Right cardiac atrium (tissue), 5 donors: ENCODE results near the gene GNAQ. TPM values are rescaled to one million over a fixed set of nuclear protein-coding genes. Genes with fewer than 3 reads are reported as not detected.

Source experiments
- ATAC-seq, 2 donors: fragments of 200-7000 bp; cut with Tn5 transposase; one replicate each; pipeline versions ENCODE4 v1.8.0 to v1.9.1; 2020; ENCODE audit warnings: moderate library complexity in 2 of 2, mild to moderate bottlenecking in 1 of 2
- DNase-seq, 3 donors: peaks; one replicate each; pipeline ENCODE4 v3.0.0-alpha.2; 2020
- H3K27ac ChIP-seq: one replicate; pipeline ENCODE4 v1.5.1; 2013; ENCODE audit warnings: mild to moderate bottlenecking, low read length, control low read depth, moderate library complexity
- H3K27me3 ChIP-seq: one replicate; pipeline ENCODE4 v1.6.1; 2013; ENCODE audit not compliant: control insufficient read depth, insufficient read depth
- H3K4me1 ChIP-seq: one replicate; pipeline ENCODE4 v1.6.1; 2013; ENCODE audit warnings: low read length; ENCODE audit not compliant: control insufficient read depth, insufficient read depth
- H3K4me3 ChIP-seq: one replicate; pipeline ENCODE4 v1.5.1; 2013; ENCODE audit warnings: low read length, control low read depth
- H3K9me3 ChIP-seq: one replicate; pipeline ENCODE4 v1.6.1; 2013; ENCODE audit warnings: low read length; ENCODE audit not compliant: control insufficient read depth
- WGBS: extraction: QIAGEN DNeasy Blood & Tissue Kit; methylation state at CpG from one replicate; pipeline ENCODE4 v1.1.7; 2013; 5-methylcytosine and 5-hydroxymethylcytosine counted together
- intact Hi-C, 4 donors: fragments of 100-400 bp; cut with DNase I; formaldehyde crosslinking; loops; one replicate each; pipeline versions ENCODE4 v1.11.0 to v1.14.0; 2022 to 2023
- polyA plus RNA-seq: library from polyadenylated mRNA; stranded (reverse); fragments of 200-250 nt; gene quantifications from one replicate; pipeline ENCODE4 v1.2.3, GENCODE V29; 2013
- total RNA-seq, 4 donors: library from RNA; stranded (reverse); fragmentation: NEBNext Ultra II Directional; extraction: Animal tissue kit (Norgen Biotek cat#: 25700); gene quantifications; one replicate each; pipeline ENCODE4 v1.2.1, GENCODE V29; 2021
- donor health status: healthy with polysubstance abuse.
- donor health status: DM: no; HTN: yes; CAD: no.
- donor health status: DM: no; HTN: no; CAD: no.
- donor health status: DM: no; HTN: yes; CAD: no; lungs with severe emphysema.
- donor health status: DM: yes; HTN: yes; CAD: no.

GNAQ gene
- total and polyA plus RNA-seq, 5 donors, result 6.0 to 18.1 (median 16.4) TPM

DNA sequence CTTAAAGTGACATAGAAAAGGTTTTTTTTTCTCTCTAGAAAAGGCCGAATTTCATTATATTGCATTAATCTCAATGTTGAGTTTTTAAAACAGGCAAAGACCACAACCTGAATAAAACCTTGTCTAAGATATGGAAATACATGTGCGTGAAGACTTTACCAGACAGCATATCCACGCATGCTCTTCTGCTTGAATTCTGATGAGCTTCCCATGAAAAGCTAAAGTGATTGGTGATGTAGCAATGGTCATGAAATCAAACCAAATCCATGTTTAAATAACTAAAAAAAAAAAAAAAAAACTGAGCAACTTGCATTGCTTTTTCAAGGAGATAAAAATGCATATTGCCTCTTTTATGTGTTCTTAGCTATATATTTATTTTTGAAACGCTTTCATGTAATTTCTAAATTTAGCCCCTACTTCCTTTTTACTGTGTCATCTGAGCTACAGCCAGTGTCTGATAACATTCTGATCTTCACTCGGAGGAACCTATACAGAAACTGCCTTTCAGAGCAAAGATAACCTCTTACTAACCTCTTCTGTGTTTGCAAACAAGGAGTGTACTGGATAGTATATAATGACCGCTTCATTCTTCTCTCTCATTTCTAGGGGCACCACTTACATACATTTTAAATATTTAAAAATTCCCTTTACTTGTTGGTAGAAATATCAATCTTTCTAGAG, 204.4 kb downstream of the GNAQ start:
- Histone ChIP-seq H3K27ac (no peak overlapping the region), H3K4me3 (no peak overlapping the region), H3K9me3 (no peaks in the 10 kb centered on the region), H3K4me1 (no peaks in the 10 kb centered on the region), H3K27me3 (no peaks in the 10 kb centered on the region)
- 59% methylated on average over 6 of the region's 6 CpGs for WGBS
- DNase-seq (no peak), ATAC-seq (no peak)
- intact Hi-C loops, result no loop called here

DNA sequence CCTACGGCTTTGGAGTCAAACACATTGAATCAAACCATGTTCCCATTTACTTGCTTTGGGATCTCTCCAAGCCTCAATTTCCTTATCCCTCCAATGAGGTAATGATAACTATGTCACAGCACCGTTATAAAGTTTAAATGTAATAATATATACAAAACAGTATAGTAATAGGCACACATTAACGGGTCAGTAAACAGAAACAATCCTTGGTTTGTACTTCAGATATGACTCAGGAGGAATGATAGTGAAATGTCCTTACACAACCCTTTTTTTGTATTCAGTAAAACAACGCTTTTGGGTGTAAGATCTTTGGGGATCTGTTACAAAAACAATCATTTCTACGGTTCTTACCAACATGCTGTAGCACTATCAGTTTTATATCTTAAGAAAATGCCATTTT, 205.0 kb downstream of the GNAQ start:
- Histone ChIP-seq H3K4me3 (no peak overlapping the region), H3K27me3 (no peaks in the 10 kb centered on the region), H3K27ac (no peak overlapping the region), H3K9me3 (no peaks in the 10 kb centered on the region), H3K4me1 (no peaks in the 10 kb centered on the region)
- ATAC-seq, result no peak
- intact Hi-C loops, result no loop called here
- WGBS, result 72% methylated on average over 5 of the region's 5 CpGs
- no peak for DNase-seq

DNA sequence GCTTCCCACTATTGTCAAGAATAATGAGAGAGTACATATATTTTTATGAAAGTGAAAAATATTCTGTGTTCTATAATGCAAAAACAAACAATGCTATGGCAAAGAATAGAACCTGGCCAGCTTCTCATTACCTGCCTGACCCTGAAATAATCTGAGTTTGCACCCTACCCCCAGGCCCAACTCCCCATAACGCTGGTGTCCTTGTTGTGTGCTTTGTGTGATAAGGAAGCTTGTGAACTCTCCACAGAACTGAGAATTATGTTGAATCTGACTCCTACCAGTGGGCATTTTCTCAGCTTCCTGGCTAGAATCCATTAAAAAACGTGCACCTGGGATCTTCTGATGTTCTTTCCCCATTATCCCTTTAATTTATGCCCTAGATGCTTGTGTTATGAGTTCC, 205.5 kb downstream of the GNAQ start:
- H3K9me3 ChIP-seq, result no peaks in the 10 kb centered on the region
- H3K27ac ChIP-seq, result no peak overlapping the region
- no peak for ATAC-seq
- no peak for DNase-seq
- H3K27me3 ChIP-seq, result no peaks in the 10 kb centered on the region
- WGBS, result 82% methylated on average over 2 of the region's 2 CpGs
- H3K4me3 ChIP-seq, result no peak overlapping the region
- H3K4me1 ChIP-seq, result no peaks in the 10 kb centered on the region
- intact Hi-C loops, result no loop called here

DNA sequence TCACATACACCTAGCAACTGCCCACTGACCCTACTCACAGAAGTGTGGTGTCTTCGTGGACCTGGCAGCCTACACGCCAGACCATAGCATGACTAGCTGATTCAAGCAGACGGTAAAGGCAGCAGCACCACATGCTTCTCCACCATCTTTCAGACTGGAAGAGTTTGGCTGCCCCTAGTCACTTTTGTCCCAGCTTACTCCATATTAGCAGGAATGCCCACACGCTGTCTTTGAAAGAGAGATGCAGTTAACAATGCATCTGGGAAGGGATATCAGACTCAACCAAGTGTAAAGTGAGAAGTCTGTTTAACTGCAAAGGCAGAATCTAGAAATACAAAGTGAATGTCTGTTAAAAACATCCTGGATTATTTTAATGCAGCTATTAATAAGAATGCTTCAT, 206.2 kb downstream of the GNAQ start:
- Histone ChIP-seq H3K27ac (no peak overlapping the region), H3K4me1 (no peaks in the 10 kb centered on the region), H3K4me3 (no peak overlapping the region), H3K27me3 (no peaks in the 10 kb centered on the region), H3K9me3 (no peaks in the 10 kb centered on the region)
- WGBS, result 98% methylated on average over 4 of the region's 4 CpGs
- intact Hi-C loops, result no loop called here
- DNase-seq, result no peak
- no peak for ATAC-seq

DNA sequence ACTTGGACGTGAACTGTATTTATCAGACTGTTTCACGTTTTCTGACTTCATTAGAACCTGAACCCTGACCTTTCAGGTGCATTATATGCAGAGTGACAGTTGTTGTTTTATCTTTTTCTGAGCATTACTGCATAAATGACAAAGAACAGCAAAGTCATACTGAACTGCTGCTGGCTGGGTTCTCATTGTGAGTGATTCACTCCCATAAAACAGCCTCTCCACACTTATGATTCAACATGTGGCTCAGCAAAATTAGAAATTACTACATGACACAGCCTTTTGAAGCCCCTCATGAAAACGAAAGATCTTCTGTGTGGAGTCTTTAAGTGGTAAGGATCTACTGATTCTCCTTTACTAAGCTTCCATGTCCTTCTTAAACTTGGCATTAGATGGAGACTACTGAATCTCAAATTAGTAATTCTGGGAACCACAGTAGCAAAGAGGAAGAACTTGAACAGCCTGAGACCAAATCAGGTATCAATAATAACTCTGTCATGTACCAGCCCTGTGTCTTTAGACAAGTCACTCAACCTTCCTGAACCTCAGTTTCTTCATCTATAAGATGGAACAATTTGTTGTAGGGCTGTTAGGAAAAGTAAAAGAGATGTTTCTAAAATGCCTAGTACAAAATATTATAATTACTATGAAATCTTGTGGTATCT, 211.2 kb downstream of the GNAQ start:
- no peak overlapping the region for H3K4me3 ChIP-seq
- 68% methylated on average over 3 of the region's 3 CpGs for WGBS
- no peak overlapping the region for H3K27ac ChIP-seq
- H3K27me3 ChIP-seq, result no peaks in the 10 kb centered on the region
- ATAC-seq, result peak in 1 of 2 donors; percentile 25
- H3K9me3 ChIP-seq, result no peaks in the 10 kb centered on the region
- intact Hi-C loops, result no loop called here
- DNase-seq, result no peak
- no peaks in the 10 kb centered on the region for H3K4me1 ChIP-seq

DNA sequence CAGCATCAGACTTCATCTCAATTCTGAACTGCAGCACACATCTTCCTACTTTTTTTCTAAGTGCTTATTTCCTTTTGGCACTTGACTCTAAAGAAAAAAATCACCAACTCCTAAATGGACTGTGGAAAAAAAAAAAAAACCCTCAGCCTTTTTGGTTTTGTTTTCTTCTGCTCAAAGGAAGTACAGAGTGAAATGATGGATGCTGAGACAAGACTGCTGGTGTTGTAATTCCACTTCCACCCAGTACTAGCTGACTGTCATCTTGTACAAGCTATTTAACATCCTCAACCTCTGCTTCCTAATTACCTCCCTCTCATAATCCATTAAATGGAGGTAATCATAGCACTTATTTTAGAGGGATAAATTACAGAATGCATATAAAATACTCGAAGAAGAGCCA, 212.0 kb downstream of the GNAQ start:
- WGBS, result 68% methylated on average over 1 of the region's 1 CpG
- no peak for DNase-seq
- no peaks in the 10 kb centered on the region for H3K9me3 ChIP-seq
- intact Hi-C loops, result loop anchor here in 1 of 4 donors (2.0 kb wide), 1 partner anchor 29 kb away; no protein-coding TSS in a partner anchor
- H3K4me3 ChIP-seq, result no peak overlapping the region
- no peaks in the 10 kb centered on the region for H3K4me1 ChIP-seq
- H3K27ac ChIP-seq, result peak overlapping the region; percentile 43
- ATAC-seq, result peak; percentile 64 to 86
- no peaks in the 10 kb centered on the region for H3K27me3 ChIP-seq

DNA sequence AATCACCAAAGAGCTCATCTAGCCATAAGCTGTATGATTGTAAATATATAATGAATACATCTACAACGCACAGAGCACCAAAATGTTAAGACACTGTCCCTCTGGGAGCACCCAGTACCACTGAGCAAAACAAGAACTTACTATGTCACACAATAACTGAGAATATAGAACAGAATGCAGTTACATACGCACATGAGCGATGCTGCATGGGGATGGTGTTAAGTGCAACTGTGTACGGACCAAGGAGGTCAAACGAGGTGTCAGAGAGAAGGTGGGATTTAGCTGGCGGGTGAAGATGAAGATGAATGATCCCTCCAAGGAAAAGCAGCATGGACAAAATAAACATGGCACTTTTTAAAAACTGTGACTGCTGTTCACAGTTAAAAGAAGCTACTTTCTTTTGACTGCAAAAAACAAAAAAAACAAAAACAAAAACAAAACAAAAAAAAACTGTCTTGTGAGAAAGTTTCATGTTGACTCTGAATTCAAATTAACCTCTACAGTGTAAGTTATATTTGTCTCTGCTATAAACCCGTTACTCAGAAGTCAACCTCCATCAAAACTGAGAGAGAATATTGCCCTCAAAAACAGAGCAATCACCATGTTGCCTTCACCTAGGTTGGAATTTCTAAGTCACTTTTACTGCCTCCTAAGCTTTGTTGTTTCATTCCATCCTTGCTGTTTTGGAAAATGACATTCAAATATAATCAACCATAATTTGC, 213.9 kb downstream of the GNAQ start:
- intact Hi-C loops, result loop anchor here in 1 of 4 donors (2.0 kb wide), 1 partner anchor 27 kb away; no protein-coding TSS in a partner anchor
- no peak overlapping the region for H3K27ac ChIP-seq
- H3K4me1 ChIP-seq, result no peaks in the 10 kb centered on the region
- no peak overlapping the region for H3K4me3 ChIP-seq
- H3K9me3 ChIP-seq, result no peaks in the 10 kb centered on the region
- 92% methylated on average over 7 of the region's 7 CpGs for WGBS
- no peak for ATAC-seq
- DNase-seq, result no peak
- no peaks in the 10 kb centered on the region for H3K27me3 ChIP-seq

DNA sequence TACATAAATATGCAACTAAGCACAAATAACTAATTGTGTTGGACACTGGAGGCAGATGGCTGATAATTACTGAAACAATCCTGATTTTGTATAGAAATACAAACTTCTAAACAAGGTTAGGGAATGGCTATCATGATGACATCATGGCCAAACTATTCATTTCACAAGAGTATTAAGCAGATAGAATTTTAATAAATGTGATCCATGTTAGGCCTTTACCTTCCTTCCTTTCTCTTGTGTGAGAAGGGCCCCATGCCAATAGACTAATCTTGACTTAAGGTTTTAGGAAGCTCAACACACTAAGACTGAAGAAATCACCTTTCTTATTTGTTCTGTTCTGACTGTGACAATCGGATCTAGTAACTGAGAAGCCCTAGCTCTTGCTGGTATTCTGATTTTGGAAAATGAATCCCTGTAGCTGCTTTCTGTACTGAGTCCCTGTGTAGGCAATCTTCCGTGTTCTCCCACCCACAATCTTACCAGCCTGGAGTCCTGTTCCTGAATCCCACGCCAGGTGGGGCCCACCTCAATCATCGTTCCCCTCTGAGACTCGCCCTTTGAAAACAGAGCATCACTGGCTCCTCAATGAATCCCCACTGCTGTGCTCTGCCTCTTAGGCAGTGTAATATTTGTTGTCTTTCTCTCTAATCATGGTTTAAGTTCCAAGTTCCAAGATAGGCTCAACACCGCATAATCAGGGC, 214.8 kb downstream of the GNAQ start:
- WGBS, result 90% methylated on average over 6 of the region's 6 CpGs
- DNase-seq (no peak), ATAC-seq (no peak)
- Histone ChIP-seq H3K4me1 (no peaks in the 10 kb centered on the region), H3K27ac (no peak overlapping the region), H3K9me3 (no peaks in the 10 kb centered on the region), H3K27me3 (no peaks in the 10 kb centered on the region), H3K4me3 (no peak overlapping the region)
- intact Hi-C loops, result no loop called here

DNA sequence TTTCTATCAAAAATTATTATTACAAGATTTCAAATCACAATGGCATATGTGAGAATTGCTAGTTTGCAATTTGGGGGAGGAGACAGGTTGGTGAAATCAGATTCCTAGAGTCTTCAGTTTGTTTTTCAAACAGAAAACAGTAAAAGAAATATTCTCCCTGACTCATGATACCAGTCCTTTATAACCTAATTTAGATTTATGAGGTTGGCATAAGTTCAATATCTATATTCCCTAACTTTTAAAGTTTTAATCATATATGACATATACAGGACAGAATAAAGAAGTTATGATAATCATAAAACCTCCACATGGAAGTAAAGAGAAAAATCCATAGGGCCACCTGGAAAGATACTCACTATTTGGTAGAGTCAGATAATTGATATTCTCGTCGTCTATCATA, 216.4 kb downstream of the GNAQ start:
- no peaks in the 10 kb centered on the region for H3K27me3 ChIP-seq
- intact Hi-C loops, result no loop called here
- no peak overlapping the region for H3K27ac ChIP-seq
- DNase-seq (no peak), ATAC-seq (no peak)
- no peak overlapping the region for H3K4me3 ChIP-seq
- WGBS, result 95% methylated on average over 2 of the region's 2 CpGs
- no peaks in the 10 kb centered on the region for H3K4me1 ChIP-seq
- no peaks in the 10 kb centered on the region for H3K9me3 ChIP-seq

DNA sequence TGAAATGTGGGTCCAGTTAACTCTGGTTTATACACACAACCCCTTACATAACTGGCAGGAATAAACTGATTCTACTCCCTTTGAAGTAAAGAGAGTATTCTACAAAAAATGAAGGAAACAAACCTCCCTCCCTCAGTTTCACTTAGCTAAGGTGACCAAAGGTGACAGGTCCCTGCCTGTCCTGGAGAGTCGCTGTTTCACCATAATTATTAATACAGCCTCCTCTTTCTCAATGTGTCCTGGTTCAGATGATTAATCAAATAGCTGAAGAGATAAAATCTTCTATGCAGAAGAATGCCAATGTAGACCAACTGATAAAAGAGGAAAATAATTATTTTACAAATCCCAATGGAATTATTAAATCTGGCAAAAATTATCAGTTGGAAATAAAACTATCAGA, 219.8 kb downstream of the GNAQ start:
- DNase-seq (no peak), ATAC-seq (no peak)
- intact Hi-C loops, result no loop called here
- WGBS, result 98% methylated on average over 1 of the region's 1 CpG
- no peaks in the 10 kb centered on the region for H3K4me1 ChIP-seq
- H3K27me3 ChIP-seq, result no peaks in the 10 kb centered on the region
- no peaks in the 10 kb centered on the region for H3K9me3 ChIP-seq
- H3K27ac ChIP-seq, result no peak overlapping the region
- H3K4me3 ChIP-seq, result no peak overlapping the region

DNA sequence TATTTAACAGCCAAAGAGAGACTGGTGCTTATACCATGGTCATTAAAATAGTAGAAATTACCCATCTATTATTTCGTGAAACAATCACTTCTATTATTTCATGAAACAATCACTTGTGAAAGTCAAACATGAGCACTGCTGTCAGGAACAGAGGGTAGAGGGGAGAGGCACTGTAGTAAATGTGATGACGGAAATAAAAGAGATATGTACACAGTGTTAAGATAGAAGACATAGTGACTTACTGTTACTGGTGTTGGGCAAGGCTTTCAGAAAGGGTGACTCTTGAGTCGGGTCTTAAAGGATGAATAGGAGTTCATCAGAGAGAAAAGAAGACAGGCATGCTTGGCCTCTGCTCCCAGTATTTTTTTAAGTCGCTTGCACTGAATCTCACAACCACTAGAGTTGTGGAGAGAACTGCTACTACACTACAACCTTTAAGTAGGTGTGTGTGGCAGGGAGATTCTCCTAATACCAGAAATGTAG, 220.9 kb downstream of the GNAQ start:
- H3K9me3 ChIP-seq, result no peaks in the 10 kb centered on the region

More for the DNA sequence above, 220.9 kb downstream of the GNAQ start:
- H3K27me3 ChIP-seq, result no peaks in the 10 kb centered on the region
- intact Hi-C loops, result no loop called here
- 81% methylated on average over 4 of the region's 4 CpGs for WGBS
- no peak overlapping the region for H3K4me3 ChIP-seq
- H3K27ac ChIP-seq, result no peak overlapping the region
- ATAC-seq, result no peak
- H3K4me1 ChIP-seq, result no peaks in the 10 kb centered on the region
- no peak for DNase-seq
